NCI-H1105 (cell line): ENCODE measurements around the gene LTBR.
"Not testable (repeated sequence)": the region's sequence is repeated elsewhere in the genome, so short reads cannot be mapped to it uniquely, and the experiment has no call there.

Experiments
- DNase-seq: peaks from one replicate; lab custom pipeline; 2025; lab: John Stamatoyannopoulos, UW

The LTBR gene

GRCh38 chr12:6425590-6426531 is 41.9 kb downstream of the LTBR start:
- DNase-seq = no peak

- DNase-seq = no peak
Measured at GRCh38 chr12:6426882-6427671, 43.1 kb downstream of the LTBR start.

GRCh38 chr12:6427796-6428195 is 43.8 kb downstream of the LTBR start:
- DNase-seq = not testable (repeated sequence)

- no peak for DNase-seq
Measured at GRCh38 chr12:6428326-6428725, 44.4 kb downstream of the LTBR start.

GRCh38 chr12:6430124-6430989 is 46.4 kb downstream of the LTBR start:
- DNase-seq = no peak

GRCh38 chr12:6432991-6433390 is 49.0 kb downstream of the LTBR start:
- no peak for DNase-seq

- no peak for DNase-seq
Measured at GRCh38 chr12:6434205-6435140, 50.5 kb downstream of the LTBR start.

- DNase-seq = no peak
Measured at GRCh38 chr12:6435961-6436715, 52.2 kb downstream of the LTBR start.

GRCh38 chr12:6437586-6437985 is 53.6 kb downstream of the LTBR start:
- no peak for DNase-seq

- DNase-seq = no peak
Measured at GRCh38 chr12:6438345-6438744, 54.4 kb downstream of the LTBR start.

- no peak for DNase-seq
Measured at GRCh38 chr12:6440391-6440790, 56.4 kb downstream of the LTBR start.
